ENCODE data around the gene XPO4.
"Not testable (repeated sequence)": the region's sequence is repeated elsewhere in the genome, so short reads cannot be mapped to it uniquely, and the experiment has no call there.

Gene XPO4

GRCh38 chr13:20891034-20891433, 11.5 kb downstream of the XPO4 start:
- H3K27me3 ChIP-seq (ENCODE audit: insufficient read depth, poor library complexity, severe bottlenecking): no peaks in the 10 kb centered on the region

GRCh38 chr13:20890540-20890939, 12.0 kb downstream of the XPO4 start:
- not testable (repeated sequence) for H3K36me3 ChIP-seq (ENCODE audit: low read depth); ATAC-seq (ENCODE audit: low read depth); H3K4me1 ChIP-seq (ENCODE audit: insufficient read depth, poor library complexity, severe bottlenecking); DNase-seq (ENCODE audit: low spot score); H3K9me3 ChIP-seq (ENCODE audit: severe bottlenecking); H3K27me3 ChIP-seq (ENCODE audit: insufficient read depth, poor library complexity, severe bottlenecking); H3K4me3 ChIP-seq (ENCODE audit: severe bottlenecking); H3K27ac ChIP-seq (ENCODE audit: poor library complexity, severe bottlenecking)

More at GRCh38 chr13:20891034-20891433, 11.5 kb downstream of the XPO4 start:
- 0 out of 2 replicates have a peak, but pooled peaks cover 3% of the 10 kb centered on the region for H3K36me3 ChIP-seq (ENCODE audit: low read depth)
- no peak overlapping the region for H3K4me3 ChIP-seq (ENCODE audit: severe bottlenecking)
- DNase-seq (ENCODE audit: low spot score): no peak
- H3K9me3 ChIP-seq (ENCODE audit: severe bottlenecking): no peaks in the 10 kb centered on the region
- ATAC-seq (ENCODE audit: low read depth): no peak
- TF ChIP-seq, protein P1, sequence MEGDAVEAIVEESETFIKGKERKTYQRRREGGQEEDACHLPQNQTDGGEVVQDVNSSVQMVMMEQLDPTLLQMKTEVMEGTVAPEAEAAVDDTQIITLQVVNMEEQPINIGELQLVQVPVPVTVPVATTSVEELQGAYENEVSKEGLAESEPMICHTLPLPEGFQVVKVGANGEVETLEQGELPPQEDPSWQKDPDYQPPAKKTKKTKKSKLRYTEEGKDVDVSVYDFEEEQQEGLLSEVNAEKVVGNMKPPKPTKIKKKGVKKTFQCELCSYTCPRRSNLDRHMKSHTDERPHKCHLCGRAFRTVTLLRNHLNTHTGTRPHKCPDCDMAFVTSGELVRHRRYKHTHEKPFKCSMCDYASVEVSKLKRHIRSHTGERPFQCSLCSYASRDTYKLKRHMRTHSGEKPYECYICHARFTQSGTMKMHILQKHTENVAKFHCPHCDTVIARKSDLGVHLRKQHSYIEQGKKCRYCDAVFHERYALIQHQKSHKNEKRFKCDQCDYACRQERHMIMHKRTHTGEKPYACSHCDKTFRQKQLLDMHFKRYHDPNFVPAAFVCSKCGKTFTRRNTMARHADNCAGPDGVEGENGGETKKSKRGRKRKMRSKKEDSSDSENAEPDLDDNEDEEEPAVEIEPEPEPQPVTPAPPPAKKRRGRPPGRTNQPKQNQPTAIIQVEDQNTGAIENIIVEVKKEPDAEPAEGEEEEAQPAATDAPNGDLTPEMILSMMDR (IDR thresholded peaks at IDR 0.05; ENCODE audit: poor library complexity, severe bottlenecking): no peak
- no peaks in the 10 kb centered on the region for H3K4me1 ChIP-seq (ENCODE audit: insufficient read depth, poor library complexity, severe bottlenecking)
- no peak overlapping the region for H3K27ac ChIP-seq (ENCODE audit: poor library complexity, severe bottlenecking)

DNA sequence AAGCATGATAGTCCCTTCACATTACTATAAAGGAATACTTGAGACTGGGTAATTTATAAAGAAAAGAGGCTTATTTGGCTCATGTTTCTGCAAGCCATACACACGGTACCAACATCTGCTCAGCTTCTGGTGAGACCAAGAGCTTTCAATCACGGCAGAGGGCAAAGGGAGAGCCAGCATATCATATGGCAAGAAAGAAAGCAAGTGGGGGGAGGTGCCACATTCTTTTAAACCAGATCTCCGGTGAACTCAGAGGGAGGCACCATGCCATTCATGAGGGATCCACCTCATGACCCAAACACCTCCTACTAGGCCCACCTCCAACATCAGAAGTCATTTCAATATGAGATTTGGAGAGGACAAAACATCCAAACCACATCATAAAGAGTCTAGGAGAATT, 20.3 kb downstream of the XPO4 start:
- Histone ChIP-seq H3K27me3 (ENCODE audit: insufficient read depth, poor library complexity, severe bottlenecking) (no peaks in the 10 kb centered on the region), H3K4me3 (ENCODE audit: severe bottlenecking) (no peak overlapping the region), H3K9me3 (ENCODE audit: severe bottlenecking) (no peaks in the 10 kb centered on the region), H3K4me1 (ENCODE audit: insufficient read depth, poor library complexity, severe bottlenecking) (peaks cover 7% of the 10 kb centered on the region), H3K27ac (ENCODE audit: poor library complexity, severe bottlenecking) (no peak overlapping the region), H3K36me3 (ENCODE audit: low read depth) (0 out of 2 replicates have a peak, but pooled peaks cover 2% of the 10 kb centered on the region)
- no peak for DNase-seq (ENCODE audit: low spot score)
- ATAC-seq (ENCODE audit: low read depth): no peak
- TF ChIP-seq, protein P1 (IDR thresholded peaks at IDR 0.05; ENCODE audit: poor library complexity, severe bottlenecking): no peak

GRCh38 chr13:20877902-20878301, 24.6 kb downstream of the XPO4 start:
- Histone ChIP-seq H3K27me3 (ENCODE audit: insufficient read depth, poor library complexity, severe bottlenecking) (no peaks in the 10 kb centered on the region), H3K4me1 (ENCODE audit: insufficient read depth, poor library complexity, severe bottlenecking) (peaks cover 16% of the 10 kb centered on the region), H3K4me3 (ENCODE audit: severe bottlenecking) (no peak overlapping the region), H3K9me3 (ENCODE audit: severe bottlenecking) (no peaks in the 10 kb centered on the region), H3K36me3 (ENCODE audit: low read depth) (0 out of 2 replicates have a peak, but pooled peaks cover 3% of the 10 kb centered on the region), H3K27ac (ENCODE audit: poor library complexity, severe bottlenecking) (no peak overlapping the region)
- TF ChIP-seq, protein P1 (IDR thresholded peaks at IDR 0.05; ENCODE audit: poor library complexity, severe bottlenecking): no peak
- ATAC-seq (ENCODE audit: low read depth) (no peak), DNase-seq (ENCODE audit: low spot score) (no peak)

DNA sequence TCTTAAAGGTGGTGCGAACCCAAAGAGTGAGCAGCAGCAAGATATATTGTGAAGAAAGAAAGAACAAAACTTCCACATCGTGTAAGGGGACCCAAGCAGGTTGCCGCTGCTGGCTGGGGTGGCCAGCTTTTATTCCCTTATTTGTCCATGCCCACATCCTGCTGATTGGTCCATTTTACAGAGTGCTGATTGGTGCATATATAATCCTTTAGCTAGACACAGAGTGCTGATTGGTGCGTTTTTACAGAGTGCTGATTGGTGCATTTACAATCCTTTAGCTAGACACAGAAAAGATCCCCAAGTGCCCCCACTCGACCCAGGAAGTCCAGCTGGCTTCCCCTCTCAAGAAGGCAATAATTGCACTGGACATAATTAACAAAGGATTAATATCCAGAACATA, 25.7 kb downstream of the XPO4 start:
- not testable (repeated sequence) for H3K27ac ChIP-seq (ENCODE audit: poor library complexity, severe bottlenecking); ATAC-seq (ENCODE audit: low read depth); DNase-seq (ENCODE audit: low spot score); H3K4me3 ChIP-seq (ENCODE audit: severe bottlenecking); H3K27me3 ChIP-seq (ENCODE audit: insufficient read depth, poor library complexity, severe bottlenecking); H3K36me3 ChIP-seq (ENCODE audit: low read depth); H3K9me3 ChIP-seq (ENCODE audit: severe bottlenecking)
- peaks cover 16% of the 10 kb centered on the region for H3K4me1 ChIP-seq (ENCODE audit: insufficient read depth, poor library complexity, severe bottlenecking)

DNA sequence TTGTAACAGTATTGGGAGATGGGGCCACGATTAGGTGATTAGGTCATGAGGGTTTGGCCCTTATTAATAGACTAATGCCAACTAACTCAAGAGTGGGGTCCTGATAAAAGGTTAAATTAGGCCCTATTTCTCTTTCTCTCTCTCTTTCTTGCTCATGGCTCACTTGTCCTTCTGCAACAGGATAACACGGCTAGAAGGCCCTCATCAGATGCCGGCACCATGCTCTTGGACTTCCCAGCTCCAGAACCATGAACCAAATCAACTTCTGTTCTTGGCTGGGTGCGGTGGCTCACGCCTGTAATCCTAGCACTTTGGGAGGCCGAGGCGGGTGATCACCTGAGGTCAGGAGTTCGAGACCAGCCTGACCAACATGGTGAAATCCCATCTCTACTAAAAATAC, 28.1 kb downstream of the XPO4 start:
- H3K9me3 ChIP-seq (ENCODE audit: severe bottlenecking); H3K27me3 ChIP-seq (ENCODE audit: insufficient read depth, poor library complexity, severe bottlenecking); H3K4me3 ChIP-seq (ENCODE audit: severe bottlenecking); ATAC-seq (ENCODE audit: low read depth); DNase-seq (ENCODE audit: low spot score); H3K36me3 ChIP-seq (ENCODE audit: low read depth): not testable (repeated sequence)
- Histone ChIP-seq H3K27ac (ENCODE audit: poor library complexity, severe bottlenecking) (peak overlapping the region; percentile 18), H3K4me1 (ENCODE audit: insufficient read depth, poor library complexity, severe bottlenecking) (peaks cover 16% of the 10 kb centered on the region)
